Nucleus accumbens (tissue), 56 donors: Measurements from ENCODE around the gene LHFPL3.

ENCODE experiments used
- DNase-seq, 56 donors: peaks; one replicate each; lab custom pipeline; 2025; lab: John Stamatoyannopoulos, UW

The LHFPL3 gene

DNA sequence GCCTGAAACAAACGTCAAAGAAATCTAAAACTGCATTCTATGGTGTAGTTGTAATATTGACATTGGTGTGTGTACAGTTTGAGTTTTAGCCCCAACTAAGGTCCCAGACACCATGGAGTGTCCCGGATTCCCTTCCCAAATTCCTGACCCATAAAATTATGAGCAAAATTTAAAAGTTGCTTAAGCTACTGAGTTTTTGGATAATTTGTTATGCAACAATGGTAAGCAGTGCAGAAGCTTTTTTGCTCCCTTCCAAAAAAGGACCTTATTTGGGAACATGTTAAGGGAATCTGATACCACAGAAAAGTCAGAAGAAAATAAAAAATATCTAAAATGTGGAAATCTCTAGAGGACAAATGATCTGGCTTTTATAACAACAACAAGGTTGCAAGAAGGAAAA is 622.4 kb downstream of the LHFPL3 start:
- no peak for DNase-seq

- no peak for DNase-seq
These were observed 623.1 kb downstream of the LHFPL3 start for GRCh38 chr7:104951546-104951945.

GRCh38 chr7:104955276-104955675 is 626.9 kb downstream of the LHFPL3 start:
- no peak for DNase-seq
